HG03342 (cell line): ENCODE results near the gene PSMD12.
"Not testable (repeated sequence)": the region's sequence is repeated elsewhere in the genome, so short reads cannot be mapped to it uniquely, and the experiment has no call there.

Experiments used
- ATAC-seq: cut with Tn5 transposase; IDR thresholded peaks from one replicate; pipeline ENCODE4 v1.9.1; 2021; ENCODE audit warnings: mild to moderate bottlenecking, moderate library complexity; ENCODE audit not compliant: unreplicated experiment

PSMD12 gene

DNA sequence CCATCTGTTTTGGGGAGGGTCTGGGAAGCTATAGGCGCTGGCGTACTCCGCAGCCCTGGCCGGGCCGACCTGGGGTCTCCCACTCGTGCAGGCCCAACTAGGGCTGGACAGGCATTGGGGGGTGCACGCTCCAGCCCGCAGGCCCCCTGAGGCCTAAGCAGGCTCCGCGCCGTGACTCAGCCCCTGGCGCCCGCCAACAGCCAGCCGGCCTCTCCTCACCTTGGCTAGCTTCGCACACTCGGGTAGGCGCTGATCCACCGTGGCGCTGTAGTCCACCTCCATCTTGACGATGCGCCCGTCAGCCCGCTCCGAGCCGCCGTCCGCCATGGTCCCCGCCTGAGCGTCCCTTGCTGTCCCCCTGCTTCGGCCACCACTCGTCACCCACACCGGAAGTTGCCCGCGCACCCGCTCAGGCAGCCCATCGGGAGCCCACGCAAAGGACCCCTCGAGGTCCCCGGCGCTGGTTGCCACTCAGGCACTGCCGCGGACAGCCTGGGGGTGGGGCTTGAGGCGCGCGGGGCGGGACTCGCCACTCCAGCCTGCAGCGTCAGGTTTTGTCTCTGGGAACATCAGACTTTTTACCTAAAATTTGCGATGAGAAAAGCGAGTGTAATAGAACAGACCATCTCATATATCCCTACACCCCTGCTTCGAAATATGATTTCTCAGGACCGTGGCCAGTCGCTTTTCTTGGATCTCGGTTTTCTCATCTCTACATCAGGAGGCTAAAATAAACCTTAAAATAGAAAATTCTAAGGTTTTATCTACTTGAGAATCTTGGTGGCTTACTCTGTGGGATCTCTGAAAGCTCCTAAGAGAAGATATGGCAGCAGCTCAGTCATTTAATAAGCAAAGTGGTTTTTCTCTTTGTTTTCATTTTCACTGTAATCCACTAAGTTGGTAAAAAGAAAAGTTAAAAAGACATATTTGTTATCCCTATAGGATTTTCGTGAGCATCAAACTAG, at the start of gene PSMD12:
Gene PSMD12 (minus strand): TSS at position 385 of the 965 bp plus-strand sequence. CDS start 58 bp downstream, at position 327.
- ATAC-seq: peak; percentile 85

DNA sequence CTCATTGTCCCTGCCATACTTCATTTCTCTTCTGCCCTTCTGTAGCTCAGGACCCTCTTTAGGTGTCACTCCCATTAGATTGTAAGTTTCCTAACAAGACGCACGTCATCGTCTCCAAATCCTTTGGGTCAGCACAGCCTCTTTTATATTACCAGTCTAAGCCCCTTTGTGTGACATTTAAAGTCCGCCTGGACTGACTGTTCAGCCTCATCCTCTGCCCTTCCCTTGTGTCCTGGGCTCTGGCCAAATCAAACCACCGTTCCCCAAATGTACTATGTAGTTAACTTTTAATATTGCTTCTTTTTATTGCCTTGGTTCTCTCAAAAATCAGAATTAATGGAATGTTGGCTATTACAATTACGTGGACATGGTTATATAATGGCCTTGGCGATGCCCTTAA, 48.9 kb upstream of the PSMD12 start:
- no peak for ATAC-seq

DNA sequence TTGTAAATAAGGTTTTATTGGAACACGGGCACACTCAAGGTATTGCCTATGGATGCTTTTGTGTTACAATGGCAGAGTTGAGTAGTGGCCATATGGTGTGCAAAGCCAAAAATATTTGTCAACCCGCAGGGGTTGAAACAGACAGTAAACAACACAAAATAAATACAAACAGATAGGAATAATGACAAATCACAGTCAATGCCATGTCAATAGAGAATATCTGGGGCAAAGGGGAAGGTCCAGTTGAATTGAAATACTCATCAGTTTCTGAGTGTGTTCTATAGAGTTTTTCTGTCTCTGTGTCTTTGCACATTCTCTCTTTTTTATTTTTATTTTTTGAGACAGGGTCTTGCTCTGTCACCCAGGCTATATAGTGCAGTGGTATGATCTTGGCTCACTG, 48.2 kb upstream of the PSMD12 start:
- no peak for ATAC-seq

DNA sequence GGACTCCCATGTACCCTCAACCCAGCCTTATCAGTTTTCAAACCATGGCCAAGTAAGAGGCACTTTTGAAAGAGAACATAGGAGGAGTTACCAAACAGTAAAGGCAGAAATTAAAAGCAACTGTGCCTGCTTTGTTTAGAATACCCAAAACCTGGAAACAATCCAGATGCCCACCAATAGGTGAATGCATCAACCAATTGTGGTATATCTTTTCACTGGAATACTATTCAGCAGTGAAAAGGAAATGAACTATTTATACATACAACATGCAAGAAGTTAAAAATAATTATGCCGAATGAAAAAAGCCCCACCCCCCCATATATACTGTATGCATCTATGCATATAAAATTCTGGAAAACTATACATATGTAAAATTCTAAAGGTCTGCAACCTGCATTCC, 47.8 kb upstream of the PSMD12 start:
- no peak for ATAC-seq

DNA sequence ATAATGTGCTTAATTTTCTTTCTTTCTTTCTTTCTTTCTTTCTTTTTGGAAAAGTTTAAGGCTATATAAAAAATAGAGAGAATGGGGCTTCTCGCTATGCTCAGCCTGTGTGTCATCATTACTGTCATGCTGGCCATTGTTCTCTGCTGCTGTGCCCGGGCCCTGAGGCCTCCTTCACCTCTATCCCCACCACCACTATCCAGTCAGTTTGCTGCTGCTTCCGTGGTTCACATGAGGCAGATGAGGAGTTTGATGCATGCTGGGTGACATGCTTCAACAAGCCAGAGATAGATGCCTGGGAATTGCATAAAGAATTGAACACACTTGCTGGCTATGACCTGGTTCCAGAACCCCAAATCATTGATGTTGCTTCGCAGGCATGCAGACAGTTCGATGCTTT, 47.0 kb upstream of the PSMD12 start:
- no peak for ATAC-seq

DNA sequence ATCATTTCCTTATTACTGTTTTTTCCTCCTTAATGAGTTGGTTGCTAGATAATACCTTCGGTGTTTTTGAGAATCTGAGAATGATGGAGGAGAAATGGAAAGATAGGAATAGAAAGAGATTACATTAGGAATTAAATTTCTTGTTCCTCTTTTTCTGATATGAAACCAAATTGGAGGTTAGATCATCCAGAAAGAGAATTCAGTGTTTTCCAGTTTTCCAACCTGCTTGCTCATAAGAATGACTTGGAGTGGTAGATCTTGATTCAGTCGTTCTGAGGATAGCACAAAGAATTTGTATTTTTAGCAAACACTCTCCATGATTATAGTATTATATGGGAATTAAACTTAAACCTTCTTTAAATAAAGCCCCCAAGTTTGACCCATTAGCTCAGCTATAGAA, 46.6 kb upstream of the PSMD12 start:
- no peak for ATAC-seq

DNA sequence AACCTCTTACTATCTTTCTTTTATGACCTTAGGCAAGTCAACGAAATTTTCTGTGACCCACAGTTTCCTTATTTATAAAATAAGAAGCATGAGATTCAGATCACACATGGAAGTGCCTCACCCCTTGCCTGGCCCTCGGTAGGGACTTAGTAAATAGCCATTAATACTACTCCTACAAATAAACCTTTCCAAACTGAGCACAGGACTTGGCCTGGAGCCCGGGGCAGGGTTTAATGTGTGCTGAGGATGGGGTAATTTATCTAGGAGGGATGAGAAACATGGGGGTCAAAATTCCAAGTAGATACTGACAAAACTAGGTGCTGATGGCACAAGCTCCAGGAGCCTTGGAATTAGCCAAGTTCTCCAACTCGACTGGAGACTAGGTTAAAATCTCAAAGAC, 45.7 kb upstream of the PSMD12 start:
- no peak for ATAC-seq

DNA sequence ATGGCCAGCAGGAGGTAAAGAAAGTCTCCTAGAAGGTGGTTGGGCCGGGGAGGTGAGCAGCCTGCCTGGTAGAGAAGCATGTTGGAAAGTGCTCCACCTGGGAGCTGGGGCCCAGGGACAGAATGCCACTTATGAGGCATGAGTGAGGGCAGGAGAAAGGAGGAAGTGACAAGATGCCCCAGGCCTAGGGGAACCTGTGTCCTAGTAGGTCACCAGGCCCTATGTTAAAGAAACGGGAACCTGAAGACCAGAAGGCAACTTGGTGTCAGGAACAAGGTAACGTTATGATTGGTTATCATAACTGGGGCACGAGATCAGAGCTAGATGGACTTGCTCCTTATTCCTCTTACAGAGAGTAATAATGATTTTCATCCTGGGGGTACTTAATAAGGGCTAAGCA, 45.0 kb upstream of the PSMD12 start:
- ATAC-seq: no peak

DNA sequence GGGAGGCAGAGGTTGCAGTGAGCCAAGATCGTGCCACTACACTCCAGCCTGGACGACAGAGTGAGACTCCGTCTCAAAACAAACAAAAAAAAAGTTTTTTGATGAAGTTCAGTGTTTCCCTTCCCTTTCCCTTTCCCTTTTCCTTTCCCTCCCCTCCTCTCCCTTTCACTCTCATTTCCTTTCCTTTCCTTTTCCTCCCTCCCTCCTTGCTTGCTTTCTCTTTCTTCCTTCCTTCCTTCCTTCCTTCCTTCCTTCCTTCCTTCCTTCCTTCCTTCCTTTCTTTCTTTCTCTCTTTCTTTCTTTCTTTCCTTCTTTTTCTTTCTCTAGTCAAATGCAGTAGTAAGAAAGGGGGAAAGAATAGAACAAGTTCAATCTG, 42.1 kb upstream of the PSMD12 start:
- ATAC-seq: not testable (repeated sequence)

DNA sequence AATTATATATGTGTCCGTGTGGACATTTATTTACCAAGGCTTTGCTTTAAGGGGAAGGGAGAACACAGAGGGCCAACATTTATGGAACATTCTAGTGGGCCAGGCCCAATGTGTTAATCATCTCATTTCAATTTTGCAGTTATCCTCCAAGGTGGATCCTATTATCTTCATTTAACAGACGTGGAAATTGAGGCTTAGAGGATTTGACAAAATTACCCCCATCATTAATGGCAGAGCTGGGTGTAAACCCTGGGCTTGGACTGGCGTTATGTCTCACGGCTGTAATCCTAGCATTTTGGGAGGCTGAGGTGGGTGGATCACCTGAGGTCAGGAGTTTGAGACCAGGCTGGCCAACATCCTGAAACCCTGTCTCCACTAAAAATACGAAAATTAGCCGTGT, 37.1 kb upstream of the PSMD12 start:
- no peak for ATAC-seq

DNA sequence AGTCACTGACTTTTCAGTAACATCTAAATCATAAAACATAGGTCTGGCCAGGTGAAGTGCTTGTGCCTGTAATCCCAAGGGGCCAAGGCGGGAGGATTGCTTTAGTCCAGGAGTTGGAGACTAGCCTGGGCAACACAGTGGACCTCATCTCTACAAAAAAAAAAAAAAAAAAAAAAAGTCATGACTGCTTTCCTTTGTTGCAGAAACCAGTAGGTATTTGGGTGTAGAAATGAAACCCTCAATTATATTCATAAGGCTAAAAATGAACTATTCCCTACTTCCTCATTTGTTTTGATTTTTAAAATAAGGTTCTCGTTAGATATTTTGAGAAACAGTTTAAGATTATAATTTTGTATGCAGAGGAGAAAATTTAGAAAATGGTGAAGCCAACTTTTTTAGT, 36.7 kb upstream of the PSMD12 start:
- no peak for ATAC-seq

DNA sequence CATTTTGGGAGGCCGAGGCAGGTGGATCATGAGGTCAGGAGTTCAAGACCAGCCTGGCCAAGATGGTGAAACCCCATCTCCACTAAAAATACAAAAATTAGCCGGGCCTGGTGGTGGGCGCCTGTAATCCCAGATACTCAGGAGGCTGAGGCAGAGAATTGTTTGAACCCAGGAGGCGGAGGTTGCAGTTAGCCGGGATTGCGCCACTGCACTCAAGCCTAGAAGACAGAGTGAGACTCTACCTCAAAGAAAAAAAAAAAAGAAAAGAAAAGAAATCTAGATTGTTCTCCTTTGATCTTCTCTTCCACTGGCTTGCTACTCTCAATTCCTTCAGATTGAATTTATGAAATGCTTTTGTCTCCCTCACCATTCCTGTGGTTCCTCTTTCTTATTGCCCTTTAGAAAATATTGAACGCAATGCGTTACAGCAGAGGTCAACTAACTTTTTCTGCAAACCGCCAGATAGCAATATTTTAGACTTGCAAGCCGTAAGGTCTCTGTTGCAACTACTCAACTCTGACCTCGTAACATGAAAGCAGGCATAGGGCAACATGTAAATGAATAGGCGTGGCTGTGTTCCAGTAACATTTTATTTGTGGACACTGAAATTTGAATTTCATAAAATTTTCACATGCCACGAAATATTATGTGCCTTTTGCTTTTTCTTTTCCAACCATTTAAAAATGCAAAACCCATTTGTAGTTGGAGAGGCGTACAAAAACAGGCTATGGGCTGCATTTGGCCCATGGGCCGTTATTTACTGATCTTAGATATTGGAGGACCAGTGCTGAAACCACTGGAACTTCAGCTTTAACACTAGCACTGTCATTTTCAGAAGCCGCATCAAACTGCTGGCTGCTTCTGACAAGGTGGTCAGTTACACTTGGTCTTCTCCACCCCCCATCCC, 35.5 kb upstream of the PSMD12 start:
- ATAC-seq: no peak

DNA sequence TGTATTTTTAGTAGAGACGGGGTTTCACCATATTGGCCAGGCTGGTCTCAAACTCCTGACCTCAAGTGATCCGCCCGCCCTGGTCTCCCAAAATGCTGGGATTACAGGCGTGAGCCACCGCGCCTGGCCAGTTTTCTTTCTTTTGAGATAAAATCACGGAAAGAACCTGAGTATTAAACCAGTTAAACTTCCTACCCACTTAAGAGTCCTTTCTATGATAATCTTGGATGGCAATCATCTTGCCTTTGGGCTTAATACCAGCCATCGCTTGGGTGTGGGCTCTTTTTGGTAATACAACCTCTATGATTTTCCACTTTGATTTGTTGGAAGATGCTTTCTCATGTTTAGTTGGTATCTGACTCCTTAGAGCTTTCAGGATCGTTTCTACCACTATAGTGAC, 34.7 kb upstream of the PSMD12 start:
- ATAC-seq: no peak

DNA sequence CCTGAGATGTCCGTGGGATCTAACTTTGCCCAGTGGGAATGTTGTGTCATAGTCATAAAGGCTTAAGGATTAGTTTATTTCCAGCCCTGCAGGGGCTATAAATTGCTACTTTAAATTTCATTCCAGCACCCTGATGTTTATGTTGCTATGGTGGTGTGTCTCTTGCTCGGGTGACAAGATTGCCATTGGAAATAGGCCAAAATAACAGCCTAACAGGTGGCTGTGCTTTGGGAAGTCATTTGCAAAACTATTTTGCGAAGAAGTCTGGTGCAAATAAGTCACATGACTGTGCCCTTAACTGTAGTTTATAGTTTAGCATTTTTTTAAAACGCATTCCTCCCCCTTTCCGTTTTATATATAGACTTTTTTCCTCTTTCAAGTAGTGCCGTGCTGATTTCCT, 33.8 kb upstream of the PSMD12 start:
- ATAC-seq: no peak

DNA sequence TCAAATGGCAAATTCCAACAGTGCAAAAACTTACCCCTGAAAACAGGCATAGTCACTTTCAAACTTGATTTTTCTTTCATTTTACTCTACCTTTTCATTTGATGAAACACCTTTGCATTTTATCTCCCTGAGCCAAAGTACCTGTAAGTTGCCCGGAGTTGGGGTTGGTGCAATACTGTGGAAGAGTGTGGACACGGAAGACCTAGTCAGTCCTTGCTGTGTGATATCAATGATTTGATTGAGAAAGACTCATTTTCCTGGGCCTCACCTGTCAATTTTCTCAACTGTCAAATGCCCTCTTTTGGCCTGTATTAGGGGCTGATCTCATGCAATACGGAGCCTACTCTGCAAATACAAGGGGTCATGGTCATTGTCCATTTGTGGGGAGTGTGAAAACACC, 33.3 kb upstream of the PSMD12 start:
- ATAC-seq: no peak

DNA sequence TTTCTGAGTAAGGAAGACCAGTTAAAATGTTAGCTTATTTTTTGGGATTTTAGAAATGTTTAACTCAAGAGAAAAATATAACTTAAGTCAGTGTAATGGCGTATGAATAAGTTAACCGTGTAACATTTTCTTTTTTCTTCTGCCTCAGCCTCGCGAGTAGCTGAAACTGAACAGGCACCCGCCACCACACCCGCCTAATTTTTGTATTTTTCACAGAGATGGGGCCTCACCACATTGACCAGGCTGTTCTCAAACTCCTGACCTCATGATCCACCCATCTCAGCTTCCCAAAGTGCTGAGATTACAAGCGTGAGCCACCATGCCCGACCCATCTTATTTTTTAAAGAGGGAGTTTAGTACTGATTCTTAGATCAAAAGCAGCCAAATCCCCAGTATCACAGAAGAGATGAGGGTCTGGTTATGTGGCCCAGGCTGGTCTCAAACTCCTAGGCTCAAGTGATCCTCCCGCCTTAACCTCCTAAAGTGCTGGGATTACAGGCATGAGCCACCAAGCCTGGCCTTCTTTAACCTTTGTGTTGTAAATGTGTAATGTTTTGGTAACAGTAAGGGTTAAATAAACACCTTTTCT, 27.5 kb upstream of the PSMD12 start:
- no peak for ATAC-seq

DNA sequence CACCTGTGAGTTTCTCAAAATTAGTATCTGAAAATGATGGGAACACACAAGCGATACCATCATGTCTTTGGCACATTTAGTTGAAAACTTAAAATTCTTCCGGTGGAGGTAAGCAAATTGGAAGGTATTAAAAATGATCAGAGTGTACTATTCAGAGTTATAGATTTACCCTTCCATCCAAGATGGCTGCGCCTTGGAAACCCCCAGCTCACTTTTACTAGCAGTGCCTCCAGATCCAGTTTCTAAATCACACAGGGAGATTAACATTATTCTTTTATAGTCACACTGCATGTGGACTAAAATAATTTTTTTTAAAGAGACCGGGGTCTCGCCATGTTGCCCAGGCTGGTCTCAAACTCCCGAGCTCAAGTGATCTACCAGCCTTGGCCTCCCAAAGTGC, 25.7 kb upstream of the PSMD12 start:
- ATAC-seq: no peak

DNA sequence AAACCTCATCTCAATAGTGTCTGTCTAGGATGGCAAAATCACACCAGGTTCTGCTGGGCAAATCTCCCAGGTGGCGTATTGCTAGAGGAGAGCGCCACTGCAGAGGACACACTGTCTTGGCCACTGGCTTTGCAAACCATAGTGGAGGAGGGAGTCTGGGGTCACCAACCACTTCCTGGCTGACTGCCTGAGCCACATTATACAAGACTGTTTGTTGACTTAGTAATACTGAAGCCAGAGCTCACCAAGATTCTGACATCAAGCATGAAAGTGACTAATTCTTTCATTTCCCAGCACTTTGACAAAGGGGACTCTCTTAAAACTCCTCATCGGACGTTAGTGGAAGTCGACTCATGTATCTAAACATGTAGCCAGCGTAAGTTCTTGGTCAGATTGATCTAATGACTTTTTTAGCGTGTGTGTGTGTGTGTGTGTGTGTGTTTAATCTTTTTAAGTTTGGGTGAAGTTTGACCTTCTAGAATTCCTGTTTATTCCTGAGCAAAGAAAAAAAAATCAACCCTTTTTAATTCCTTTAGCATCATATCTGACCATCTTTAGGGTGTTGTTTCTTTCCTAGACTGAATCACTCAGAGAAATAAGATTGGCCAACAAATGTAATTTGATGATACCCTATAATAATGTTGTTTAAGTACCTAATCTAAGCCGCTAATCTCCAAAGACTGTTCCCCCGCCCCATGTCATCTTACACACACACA, 24.4 kb upstream of the PSMD12 start:
- peak; percentile 95 for ATAC-seq

DNA sequence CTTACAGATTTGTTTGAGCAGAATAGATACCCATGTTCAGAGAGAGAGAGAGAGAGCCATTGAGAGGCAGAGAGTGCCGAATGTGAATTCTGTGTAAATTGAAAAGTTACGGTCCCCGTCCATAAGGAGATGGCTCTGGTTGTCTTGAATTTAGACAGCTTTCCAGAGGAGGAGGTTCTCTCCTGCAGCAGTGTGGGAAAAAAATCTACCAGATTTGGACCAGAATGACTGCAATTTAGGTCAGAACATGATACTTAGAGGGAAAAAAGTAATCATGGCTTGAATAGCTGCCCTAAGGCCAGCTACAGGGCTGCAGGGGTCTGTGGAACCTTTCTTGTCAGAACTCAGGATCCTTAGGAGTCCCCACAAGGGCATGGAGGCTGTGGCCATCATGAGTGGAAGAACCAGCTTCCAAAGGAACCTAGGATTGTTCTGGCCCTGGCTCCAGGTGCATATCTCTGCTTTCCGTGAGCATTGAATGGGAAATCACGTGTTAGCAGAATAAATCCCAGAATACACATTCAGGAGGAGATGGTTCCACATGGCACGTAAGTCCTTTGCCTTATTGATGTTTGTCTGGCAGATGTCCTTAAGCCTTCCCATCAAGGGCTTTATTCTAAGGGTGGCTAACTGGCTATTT, 23.7 kb upstream of the PSMD12 start:
- ATAC-seq: no peak

DNA sequence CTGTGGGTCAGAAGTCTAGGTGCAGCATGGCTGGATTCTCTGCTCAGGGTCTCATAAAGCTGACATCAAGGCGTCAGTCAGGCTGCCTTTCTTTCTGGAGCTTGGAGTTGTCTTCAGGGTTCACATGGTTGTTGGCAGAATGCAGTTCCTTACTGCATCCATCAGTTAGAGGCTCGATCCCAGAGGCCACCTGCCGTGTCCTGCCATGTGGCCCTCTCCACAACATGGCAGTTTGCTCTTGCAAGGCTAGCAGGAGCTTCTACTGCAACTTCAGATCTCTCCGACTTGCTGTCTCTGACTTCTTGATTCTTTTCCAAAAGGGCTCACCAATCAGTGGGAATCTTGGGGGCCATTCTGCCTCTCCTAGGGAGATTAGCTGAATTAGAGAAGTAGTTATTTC, 22.6 kb upstream of the PSMD12 start:
- ATAC-seq: no peak
